SKM-1 (cell line): Measurements from ENCODE around the gene SLC16A4.
"Not testable (repeated sequence)": the region's sequence is repeated elsewhere in the genome, so short reads cannot be mapped to it uniquely, and the experiment has no call there.

Source experiments
- DNase-seq: peaks from one replicate; lab custom pipeline; 2025; ENCODE audit not compliant: unreplicated experiment; lab: John Stamatoyannopoulos, UW

Gene SLC16A4

GRCh38 chr1:110390692-110391245 is at the start of gene SLC16A4:
Gene SLC16A4, minus strand, starts transcription at chr1:110391026. Its CDS starts 1,703 bp downstream, at chr1:110389323.
- no peak for DNase-seq

GRCh38 chr1:110439873-110440272 is 49.0 kb upstream of the SLC16A4 start:
- not testable (repeated sequence) for DNase-seq

GRCh38 chr1:110438893-110439292 is 48.1 kb upstream of the SLC16A4 start:
- no peak for DNase-seq

GRCh38 chr1:110437645-110438299 is 46.9 kb upstream of the SLC16A4 start:
- not testable (repeated sequence) for DNase-seq

GRCh38 chr1:110436635-110437034 is 45.8 kb upstream of the SLC16A4 start:
- no peak for DNase-seq

- no peak for DNase-seq
Measured at GRCh38 chr1:110434946-110435345, 44.1 kb upstream of the SLC16A4 start.

- peak; percentile 51 for DNase-seq
Measured at GRCh38 chr1:110433803-110434202, 43.0 kb upstream of the SLC16A4 start.

- DNase-seq: no peak
Measured at GRCh38 chr1:110433213-110433612, 42.4 kb upstream of the SLC16A4 start.

GRCh38 chr1:110430901-110431300 is 40.1 kb upstream of the SLC16A4 start:
- no peak for DNase-seq

- peak; percentile 59 for DNase-seq
Measured at GRCh38 chr1:110430366-110430765, 39.5 kb upstream of the SLC16A4 start.

GRCh38 chr1:110428946-110429345 is 38.1 kb upstream of the SLC16A4 start:
- DNase-seq: no peak

- DNase-seq: peak; percentile 21
Measured at GRCh38 chr1:110426854-110427253, 36.0 kb upstream of the SLC16A4 start.

GRCh38 chr1:110425612-110426152 is 34.9 kb upstream of the SLC16A4 start:
- DNase-seq: no peak

GRCh38 chr1:110424699-110425611 is 34.1 kb upstream of the SLC16A4 start:
- no peak for DNase-seq

GRCh38 chr1:110420874-110421793 is 30.3 kb upstream of the SLC16A4 start:
- no peak for DNase-seq

GRCh38 chr1:110420023-110420662 is 29.3 kb upstream of the SLC16A4 start:
- DNase-seq: no peak

- DNase-seq: no peak
Measured at GRCh38 chr1:110418729-110419128, 27.9 kb upstream of the SLC16A4 start.

GRCh38 chr1:110413045-110413444 is 22.2 kb upstream of the SLC16A4 start:
- not testable (repeated sequence) for DNase-seq

GRCh38 chr1:110412576-110412975 is 21.8 kb upstream of the SLC16A4 start:
- DNase-seq: peak; percentile 34

GRCh38 chr1:110411173-110411735 is 20.4 kb upstream of the SLC16A4 start:
- no peak for DNase-seq
